GM23338 (cell line): Measurements from ENCODE around the gene HSF5. TPM values are rescaled to one million over a fixed set of nuclear protein-coding genes. Genes with fewer than 3 reads are reported as not detected.
A peak's percentile ranks its signal among the peaks of the same experiment; 100 is the strongest.

Source experiments
- ATAC-seq: fragments of 200-7000 bp; cut with Tn5 transposase; 3 replicates; pipeline ENCODE4 v1.9.1; 2020
- DNase-seq: peaks from one replicate; pipeline ENCODE4 v3.0.0-alpha.2; 2015; ENCODE audit warnings: low spot score
- H2AFZ ChIP-seq: fragments of 200-600 bp; sonication (generic); 2 replicates; pipeline ENCODE4 v1.8.0; 2016; ENCODE audit warnings: antibody characterized with exemption, mild to moderate bottlenecking, moderate library complexity
- H3F3A ChIP-seq: fragments of 200-600 bp; sonication (generic); replicated peaks from 2 replicates; pipeline ENCODE4 v1.8.0; 2017; ENCODE audit warnings: antibody characterized with exemption, mixed run types, low read depth
- H3K27ac ChIP-seq: fragments of 200-600 bp; sonication (generic); 2 replicates; pipeline ENCODE4 v1.6.1; 2016; ENCODE audit warnings: low read depth
- H3K27me3 ChIP-seq: fragments of 200-600 bp; sonication (generic); 2 replicates; pipeline ENCODE4 v1.8.0; 2016; ENCODE audit warnings: mild to moderate bottlenecking, mixed run types, moderate library complexity; ENCODE audit not compliant: insufficient read depth
- H3K36me3 ChIP-seq: fragments of 200-600 bp; sonication (generic); 2 replicates; pipeline ENCODE4 v1.8.0; 2016; ENCODE audit warnings: mild to moderate bottlenecking; ENCODE audit not compliant: insufficient read depth
- H3K4me1 ChIP-seq: fragments of 200-600 bp; sonication (generic); 2 replicates; pipeline ENCODE4 v1.8.0; 2016; ENCODE audit warnings: mild to moderate bottlenecking, moderate library complexity; ENCODE audit not compliant: insufficient read depth
- H3K4me2 ChIP-seq: fragments of 200-600 bp; sonication (generic); 2 replicates; pipeline ENCODE4 v1.7.1; 2017; ENCODE audit warnings: mixed run types
- H3K4me3 ChIP-seq: fragments of 200-600 bp; sonication (generic); 2 replicates; pipeline ENCODE4 v1.6.1; 2016; ENCODE audit warnings: mixed run types
- H3K79me2 ChIP-seq: fragments of 200-600 bp; sonication (generic); replicated peaks from 2 replicates; pipeline ENCODE4 v1.8.0; 2017; ENCODE audit warnings: mild to moderate bottlenecking; ENCODE audit not compliant: insufficient read depth
- H3K9me2 ChIP-seq: fragments of 200-600 bp; sonication (generic); 2 replicates; pipeline ENCODE4 v1.8.0; 2017; ENCODE audit not compliant: insufficient read depth
- H4K20me1 ChIP-seq: fragments of 200-600 bp; sonication (generic); replicated peaks from 2 replicates; pipeline ENCODE4 v1.8.0; 2017; ENCODE audit warnings: mild to moderate bottlenecking; ENCODE audit not compliant: insufficient read depth
- H3K27ac Mint-ChIP-seq: 2 replicates; pipeline ENCODE4 v1.8.0; 2020; ENCODE audit warnings: inconsistent platforms, mild to moderate bottlenecking, moderate library complexity, mixed read lengths
- H3K27me3 Mint-ChIP-seq: 3 replicates; pipeline ENCODE4 v1.8.0; 2022; ENCODE audit warnings: low read depth, mild to moderate bottlenecking, moderate library complexity, mixed read lengths, inconsistent platforms; ENCODE audit not compliant: insufficient read depth, poor library complexity
- H3K36me3 Mint-ChIP-seq: 3 replicates; pipeline ENCODE4 v1.8.0; 2021; ENCODE audit warnings: low read depth, mild to moderate bottlenecking, inconsistent platforms, moderate library complexity, mixed read lengths
- H3K4me1 Mint-ChIP-seq: 3 replicates; pipeline ENCODE4 v1.8.0; 2020; ENCODE audit warnings: mild to moderate bottlenecking, inconsistent platforms, mixed read lengths
- H3K4me3 Mint-ChIP-seq: 3 replicates; pipeline ENCODE4 v1.8.0; 2021; ENCODE audit warnings: moderate library complexity, mild to moderate bottlenecking, inconsistent platforms, mixed read lengths
- H3K9me3 Mint-ChIP-seq: 3 replicates; pipeline ENCODE4 v1.8.0; 2020; ENCODE audit warnings: moderate library complexity, mild to moderate bottlenecking, inconsistent platforms, mixed read lengths
- CREB1 ChIP-seq: fragments of 250-450 bp; sonication (Bioruptor Pico); IDR thresholded peaks from 2 replicates; pipeline ENCODE4 v1.5.0; 2020; ENCODE audit warnings: low read depth, mild to moderate bottlenecking, moderate library complexity
- ETS1 ChIP-seq: IDR thresholded peaks from 2 replicates; pipeline ENCODE4 v1.6.1; 2016; ENCODE audit warnings: antibody characterized with exemption
- EZH2 ChIP-seq: fragments of 200-600 bp; sonication (generic); IDR thresholded peaks from one replicate; pipeline ENCODE4 v1.8.0; 2017; ENCODE audit warnings: antibody characterized with exemption, mild to moderate bottlenecking, low read depth; ENCODE audit not compliant: unreplicated experiment
- EZH2phosphoT487 ChIP-seq: fragments of 200-600 bp; sonication (generic); IDR thresholded peaks from one replicate; pipeline ENCODE4 v1.8.1; 2018; ENCODE audit warnings: antibody characterized with exemption; ENCODE audit not compliant: unreplicated experiment
- JUNB ChIP-seq: IDR thresholded peaks from one replicate; pipeline ENCODE4 v1.6.1; 2016; ENCODE audit warnings: antibody characterized with exemption; ENCODE audit not compliant: unreplicated experiment
- NANOG ChIP-seq: IDR thresholded peaks from 2 replicates; pipeline ENCODE4 v1.6.1; 2016; ENCODE audit warnings: antibody characterized with exemption, borderline replicate concordance
- REST ChIP-seq: IDR thresholded peaks from one replicate; pipeline ENCODE4 v1.6.1; 2018; ENCODE audit warnings: antibody characterized with exemption; ENCODE audit not compliant: unreplicated experiment
- ZNF114 ChIP-seq: fragments of 250-450 bp; sonication (Bioruptor Pico); IDR thresholded peaks from 2 replicates; pipeline ENCODE4 v1.5.0; 2020; ENCODE audit warnings: mild to moderate bottlenecking, moderate library complexity
- ZNF462 ChIP-seq: fragments of 250-450 bp; sonication (Bioruptor Pico); IDR thresholded peaks from 2 replicates; pipeline ENCODE4 v1.5.0; 2020; ENCODE audit warnings: mild to moderate bottlenecking, moderate library complexity
- polyA plus RNA-seq: library from polyadenylated mRNA; unstranded; fragments of >200 nt; fragmentation: Nextera tagmentation; extraction: Ambion mirVana; gene quantifications from 2 replicates; pipeline ENCODE4 v1.2.1, GENCODE V29; 2016
- total RNA-seq: library from RNA; depleted of rRNA; stranded (reverse); fragments of >200 nt; shearing (Covaris generic); gene quantifications from 2 replicates; pipeline ENCODE4 v1.2.3, GENCODE V29; 2014

Gene HSF5
- total and polyA plus RNA-seq, 2 experiments from 2014 or later, result 0.24 TPM; not detected in 1

- TF ChIP-seq ZNF114 (CRISPR knock-in tag) (no peak), CREB1 (peak; percentile 78)
- DNase-seq (peak; percentile 86), ATAC-seq (peak; percentile 92)
- Histone ChIP-seq H3K4me2 (peak overlapping the region; percentile 16), H3K4me1 (peaks cover 32% of the 10 kb centered on the region), H4K20me1 (no peaks in the 10 kb centered on the region), H3K36me3 (no peaks in the 10 kb centered on the region), H3K79me2 (no peaks in the 10 kb centered on the region), H2AFZ (no peak overlapping the region), H3K27me3 (peaks cover 85% of the 10 kb centered on the region), H3K27ac (no peak overlapping the region), H3K9me2 (no peaks in the 10 kb centered on the region), H3F3A (no peaks in the 10 kb centered on the region), H3K4me3 (no peak overlapping the region)
- Mint-ChIP-seq H3K4me3 (peak overlapping the region; percentile 32; the same call in 1 of the 3 replicates), H3K4me1 (peaks cover 40% of the 10 kb centered on the region), H3K27me3 (peaks cover 64% of the 10 kb centered on the region), H3K27ac (no peak overlapping the region), H3K36me3 (no peaks in the 10 kb centered on the region), H3K9me3 (no peaks in the 10 kb centered on the region)
Observed at GRCh38 chr17:58402679-58403078, 85.5 kb downstream of the HSF5 start.

- DNase-seq (no peak), ATAC-seq (no peak)
- Histone ChIP-seq H3K4me1 (peaks cover 32% of the 10 kb centered on the region), H3K27me3 (peaks cover 92% of the 10 kb centered on the region), H3K4me3 (no peak overlapping the region), H3K4me2 (no peak overlapping the region), H3K27ac (no peak overlapping the region), H3K36me3 (no peaks in the 10 kb centered on the region), H2AFZ (no peak overlapping the region), H4K20me1 (no peaks in the 10 kb centered on the region), H3K9me2 (no peaks in the 10 kb centered on the region), H3F3A (no peaks in the 10 kb centered on the region), H3K79me2 (no peaks in the 10 kb centered on the region)
- H3K9me3 Mint-ChIP-seq, result no peaks in the 10 kb centered on the region
- no peaks in the 10 kb centered on the region for H3K36me3 Mint-ChIP-seq
- no peak for TF ChIP-seq EZH2phosphoT487
- no peak for TF ChIP-seq REST
- no peak for TF ChIP-seq EZH2
- no peak for TF ChIP-seq NANOG
- no peak for TF ChIP-seq CREB1
- TF ChIP-seq ZNF462, result no peak
- no peak for TF ChIP-seq ETS1
- no peak for TF ChIP-seq JUNB
- H3K27me3 Mint-ChIP-seq, result peaks cover 71% of the 10 kb centered on the region
- H3K4me1 Mint-ChIP-seq, result peaks cover 40% of the 10 kb centered on the region
- no peak overlapping the region for H3K27ac Mint-ChIP-seq
- H3K4me3 Mint-ChIP-seq, result no peak overlapping the region
Observed at GRCh38 chr17:58402047-58402446, 86.2 kb downstream of the HSF5 start.
